Measurements from ENCODE around the gene BOK. TPM values are rescaled to one million over a fixed set of nuclear protein-coding genes. Genes with fewer than 3 reads are reported as not detected.
"Not testable (repeated sequence)": the region's sequence is repeated elsewhere in the genome, so short reads cannot be mapped to it uniquely, and the experiment has no call there.

BOK gene
- total and polyA plus RNA-seq, 4 donors = 11.8 to 44.3 (median 29.1) TPM

- peaks cover 0 to 19% (median 4%) of the 10 kb centered on the region in 4 donors for H3K9me3 ChIP-seq (ENCODE audit: control insufficient read depth in 4 of 4, insufficient read depth in 3 of 4, low read length in 3 of 4)
- no peaks in the 10 kb centered on the region for H3K4me1 ChIP-seq (ENCODE audit: control insufficient read depth in 5 of 5, insufficient read depth in 5 of 5, low read length in 5 of 5)
- H3K27me3 ChIP-seq (ENCODE audit: control insufficient read depth in 3 of 3, insufficient read depth in 3 of 3, low read length in 2 of 3) = no peaks in the 10 kb centered on the region
- H3K4me3 ChIP-seq = no peak overlapping the region
- H3K9ac ChIP-seq (ENCODE audit: insufficient read depth in 1 of 2, low read length in 2 of 2) = no peak overlapping the region
- no peak for ATAC-seq (ENCODE audit: insufficient read depth, low FRiP score)
- DNase-seq = no peak
- TF ChIP-seq CTCF (IDR thresholded peaks at IDR 0.05; ENCODE audit: control extremely low read depth, extremely low read depth) = no peak
- 90 to 98% methylated on average over 2 of the region's 2 CpGs for WGBS, 2 donors
- H3K27ac ChIP-seq (ENCODE audit: low read depth in 1 of 2, low read length in 1 of 2) = no peak overlapping the region
- peaks cover 12 to 56% (median 27%) of the 10 kb centered on the region in 4 donors for H3K36me3 ChIP-seq (ENCODE audit: control insufficient read depth in 4 of 4, insufficient read depth in 4 of 4, low read length in 4 of 4)
Observed at GRCh38 chr2:241586564-241587264, 28.2 kb downstream of the BOK start.

GRCh38 chr2:241589863-241590262 is 31.3 kb downstream of the BOK start:
- peaks cover 0 to 19% (median 4%) of the 10 kb centered on the region in 4 donors for H3K9me3 ChIP-seq (ENCODE audit: control insufficient read depth in 4 of 4, insufficient read depth in 3 of 4, low read length in 3 of 4)
- ATAC-seq (ENCODE audit: insufficient read depth, low FRiP score); H3K9ac ChIP-seq (ENCODE audit: insufficient read depth in 1 of 2, low read length in 2 of 2); DNase-seq; H3K27me3 ChIP-seq (ENCODE audit: control insufficient read depth in 3 of 3, insufficient read depth in 3 of 3, low read length in 2 of 3); H3K27ac ChIP-seq (ENCODE audit: low read depth in 1 of 2, low read length in 1 of 2); H3K4me3 ChIP-seq; H3K4me1 ChIP-seq (ENCODE audit: control insufficient read depth in 5 of 5, insufficient read depth in 5 of 5, low read length in 5 of 5): not testable (repeated sequence)
- WGBS, 2 donors = 79 to 90% methylated on average over 17 of the region's 17 CpGs
- peaks cover 7 to 27% (median 14%) of the 10 kb centered on the region in 4 donors for H3K36me3 ChIP-seq (ENCODE audit: control insufficient read depth in 4 of 4, insufficient read depth in 4 of 4, low read length in 4 of 4)

- not testable (repeated sequence) for H3K4me1 ChIP-seq (ENCODE audit: control insufficient read depth in 5 of 5, insufficient read depth in 5 of 5, low read length in 5 of 5); DNase-seq; ATAC-seq (ENCODE audit: insufficient read depth, low FRiP score); H3K27me3 ChIP-seq (ENCODE audit: control insufficient read depth in 3 of 3, insufficient read depth in 3 of 3, low read length in 2 of 3); H3K4me3 ChIP-seq; H3K27ac ChIP-seq (ENCODE audit: low read depth in 1 of 2, low read length in 1 of 2); H3K9ac ChIP-seq (ENCODE audit: insufficient read depth in 1 of 2, low read length in 2 of 2)
- peaks cover 7 to 22% (median 10%) of the 10 kb centered on the region in 4 donors for H3K36me3 ChIP-seq (ENCODE audit: control insufficient read depth in 4 of 4, insufficient read depth in 4 of 4, low read length in 4 of 4)
- H3K9me3 ChIP-seq (ENCODE audit: control insufficient read depth in 4 of 4, insufficient read depth in 3 of 4, low read length in 3 of 4) = peaks cover 0 to 15% (median 4%) of the 10 kb centered on the region in 4 donors
- 91 to 93% methylated on average over 33 of the region's 33 CpGs for WGBS, 2 donors
Observed at GRCh38 chr2:241590496-241591455, 32.2 kb downstream of the BOK start.

GRCh38 chr2:241592126-241592845 is 33.7 kb downstream of the BOK start:
- ATAC-seq (ENCODE audit: insufficient read depth, low FRiP score) = no peak
- DNase-seq = no peak
- Histone ChIP-seq H3K4me3 (no peak overlapping the region), H3K36me3 (ENCODE audit: control insufficient read depth in 4 of 4, insufficient read depth in 4 of 4, low read length in 4 of 4) (peaks cover 4 to 13% (median 8%) of the 10 kb centered on the region in 4 donors), H3K4me1 (ENCODE audit: control insufficient read depth in 5 of 5, insufficient read depth in 5 of 5, low read length in 5 of 5) (no peaks in the 10 kb centered on the region), H3K9ac (ENCODE audit: insufficient read depth in 1 of 2, low read length in 2 of 2) (no peak overlapping the region), H3K27me3 (ENCODE audit: control insufficient read depth in 3 of 3, insufficient read depth in 3 of 3, low read length in 2 of 3) (no peaks in the 10 kb centered on the region), H3K27ac (ENCODE audit: low read depth in 1 of 2, low read length in 1 of 2) (no peak overlapping the region), H3K9me3 (ENCODE audit: control insufficient read depth in 4 of 4, insufficient read depth in 3 of 4, low read length in 3 of 4) (peaks cover 0 to 4% (median under 1%) of the 10 kb centered on the region in 4 donors)
- TF ChIP-seq CTCF (IDR thresholded peaks at IDR 0.05; ENCODE audit: control extremely low read depth, extremely low read depth) = no peak
- WGBS, 2 donors = 93 to 95% methylated on average over 18 of the region's 18 CpGs

All from lung (tissue), 12 donors.